Endothelial cell of umbilical vein (primary cell): ENCODE measurements around the gene NFYA. TPM values are rescaled to one million over a fixed set of nuclear protein-coding genes. Genes with fewer than 3 reads are reported as not detected.

Experiments
- BruUV-seq: library from RNA; stranded (reverse); fragments of 400-500 nt; replicated peaks from 2 replicates; lab custom pipeline; 2021; lab: Mats Ljungman, UMichigan
- CTCF ChIA-PET: fragments of 300-600, 350-600 bp; sonication (Branson Sonifier 250); formaldehyde crosslinking; loops from one replicate; lab custom pipeline; 2021; ENCODE audit warnings: antibody characterized with exemption, inconsistent platforms; lab: Charles Lee
- POLR2A ChIA-PET: fragments of 300-600, 350-600 bp; sonication (Branson Sonifier 250); formaldehyde crosslinking; loops from one replicate; lab custom pipeline; 2021; ENCODE audit warnings: antibody characterized with exemption, inconsistent platforms; lab: Charles Lee
- DNase-seq: peaks from one replicate; pipeline ENCODE4 v3.0.0-alpha.2; 2011; ENCODE audit warnings: low read depth, low spot score
- FAIRE-seq: peaks from 2 replicates; lab custom pipeline; 2011; peaks lifted over from hg19 to GRCh38; lab: Jason Lieb, UNC
- H2AFZ ChIP-seq: 2 replicates; pipeline ENCODE4 v1.6.0; 2012; ENCODE audit warnings: low read depth, low read length, control low read depth, inconsistent platforms
- H3K27ac ChIP-seq: 2 replicates; pipeline ENCODE4 v1.5.1; 2011; ENCODE audit warnings: low read depth, mild to moderate bottlenecking, control low read depth, low read length, moderate library complexity; ENCODE audit not compliant: insufficient read depth
- H3K27me3 ChIP-seq, 2 experiments: 2 replicates each; pipeline versions ENCODE4 v1.6.0 to v1.6.1; 2011; ENCODE audit warnings: low read length in 2 of 2, mixed read lengths in 1 of 2; ENCODE audit not compliant: control insufficient read depth in 2 of 2, insufficient read depth in 2 of 2
- H3K36me3 ChIP-seq, 2 experiments: 2 replicates in 1 of 2; 3 replicates in 1 of 2; pipeline ENCODE4 v1.5.1; 2011; ENCODE audit warnings: low read length in 2 of 2, mild to moderate bottlenecking in 1 of 2, moderate library complexity in 1 of 2; ENCODE audit not compliant: control insufficient read depth in 2 of 2, insufficient read depth in 2 of 2; ENCODE audit errors: extremely low read depth in 1 of 2
- H3K4me1 ChIP-seq: 3 replicates; pipeline ENCODE4 v1.5.1; 2011; ENCODE audit warnings: mild to moderate bottlenecking, low read length; ENCODE audit not compliant: control insufficient read depth, insufficient read depth; ENCODE audit errors: extremely low read depth
- H3K4me2 ChIP-seq: 2 replicates; pipeline ENCODE4 v1.6.1; 2011; ENCODE audit warnings: low read length, control low read depth, mixed read lengths; ENCODE audit not compliant: insufficient read depth
- H3K4me3 ChIP-seq, 3 experiments: fragments of 200-600 bp in 1 of 3; sonication (generic), shearing (Covaris generic) in 1 of 3; replicated peaks in 1 of 3; 2 replicates each; pipeline ENCODE4 v1.5.1; 2011 to 2016; ENCODE audit warnings: control low read depth in 3 of 3, low read length in 3 of 3, mild to moderate bottlenecking in 2 of 3, inconsistent platforms in 1 of 3, low read depth in 1 of 3, moderate library complexity in 1 of 3; ENCODE audit not compliant: insufficient read depth in 1 of 3
- H3K79me2 ChIP-seq: 2 replicates; pipeline ENCODE4 v1.6.0; 2012; ENCODE audit warnings: low read length, inconsistent platforms; ENCODE audit not compliant: control insufficient read depth, insufficient read depth
- H3K9ac ChIP-seq: replicated peaks from 2 replicates; pipeline ENCODE3; 2011; ENCODE audit warnings: low read length, control low read depth; ENCODE audit not compliant: insufficient read depth; ENCODE audit errors: extremely low read depth
- H3K9me1 ChIP-seq: replicated peaks from 3 replicates; pipeline ENCODE4 v1.6.0; 2011; ENCODE audit warnings: mild to moderate bottlenecking, low read length; ENCODE audit not compliant: control insufficient read depth, insufficient read depth; ENCODE audit errors: extremely low read depth
- H3K9me3 ChIP-seq: replicated peaks from 2 replicates; pipeline ENCODE4 v1.5.1; 2012; ENCODE audit warnings: low read length, inconsistent platforms; ENCODE audit not compliant: control insufficient read depth, insufficient read depth
- H4K20me1 ChIP-seq: replicated peaks from 2 replicates; pipeline ENCODE3; 2011; ENCODE audit warnings: mild to moderate bottlenecking, low read length; ENCODE audit not compliant: control insufficient read depth, insufficient read depth; ENCODE audit errors: extremely low read depth
- EZH2 ChIP-seq: IDR thresholded peaks from 2 replicates; pipeline ENCODE4 v1.6.1; 2012; ENCODE audit warnings: borderline replicate concordance, low read depth, mild to moderate bottlenecking, moderate library complexity, low read length, inconsistent platforms; ENCODE audit not compliant: severe bottlenecking
- FOS ChIP-seq: IDR thresholded peaks from 2 replicates; pipeline ENCODE4 v1.6.1; 2011; ENCODE audit warnings: mild to moderate bottlenecking, low read length, moderate library complexity, borderline replicate concordance; ENCODE audit not compliant: insufficient read depth
- GATA2 ChIP-seq: IDR thresholded peaks from 2 replicates; pipeline ENCODE4 v1.7.0; 2011; ENCODE audit warnings: low read depth, mild to moderate bottlenecking, moderate library complexity, mixed read lengths, low read length; ENCODE audit not compliant: insufficient read length, insufficient read depth
- JUN ChIP-seq: IDR thresholded peaks from 2 replicates; pipeline ENCODE4 v1.6.1; 2011; ENCODE audit warnings: borderline replicate concordance, low read depth; ENCODE audit not compliant: insufficient read length, insufficient read depth
- MYC ChIP-seq: IDR thresholded peaks from one replicate; pipeline ENCODE4 v1.6.1; 2011; ENCODE audit warnings: mild to moderate bottlenecking, low read depth, low read length
- POLR2A ChIP-seq: IDR thresholded peaks from 2 replicates; pipeline ENCODE4 v1.6.1; 2012; ENCODE audit warnings: low read depth, mild to moderate bottlenecking, control low read depth, low read length
- POLR2AphosphoS5 ChIP-seq: IDR thresholded peaks from 2 replicates; pipeline ENCODE4 v1.6.1; 2012; ENCODE audit warnings: low read depth, mild to moderate bottlenecking, control low read depth, low read length, moderate library complexity; ENCODE audit not compliant: insufficient read depth
- dilution Hi-C: fragments of 300-500 bp; cut with MboI; formaldehyde crosslinking; loops from one replicate; pipeline ENCODE4 v1.15.0; 2019; ENCODE audit warnings: low sequenced_read_pairs; ENCODE audit not compliant: extremely low pct_ligation_motif_present
- intact Hi-C: fragments of 100-400 bp; cut with micrococcal nuclease; formaldehyde crosslinking; loops from one replicate; pipeline ENCODE4 v1.10.0; 2022
- polyA plus RNA-seq, 4 experiments: library from polyadenylated mRNA; depleted of rRNA in 3 of 4; stranded (reverse) in 3 of 4; unstranded in 1 of 4; fragments of >200 nt; gene quantifications; 2 replicates each; pipeline versions ENCODE4 v1.2.1 to v1.2.3, GENCODE V29; 2011 to 2012; ENCODE audit warnings: missing spikeins in 1 of 4
- total RNA-seq: library from RNA; stranded (reverse); gene quantifications from 2 replicates; pipeline ENCODE4 v1.2.3, GENCODE V29; 2021
- TF ChIP-seq, protein P1 (sequence below), 2 donors: IDR thresholded peaks; 1 replicate in 1 of 2; 2 replicates in 1 of 2; pipeline ENCODE4 v1.5.1; 2011; ENCODE audit warnings: low read length in 2 of 2, mild to moderate bottlenecking in 2 of 2, moderate library complexity in 2 of 2, control low read depth in 1 of 2, inconsistent platforms in 1 of 2, low read depth in 1 of 2; ENCODE audit not compliant: insufficient read depth in 1 of 2; ENCODE audit errors: extremely low read depth in 1 of 2
- TF ChIP-seq, protein P2 (sequence below): IDR thresholded peaks from 2 replicates; pipeline ENCODE4 v1.6.1; 2011; ENCODE audit not compliant: insufficient read depth, insufficient read length

The NFYA gene
- total and polyA plus RNA-seq, 2 donors (not counting 3 experiments of a cell fraction or from before 2014, with no cell fraction given) = 13.1 to 29.0 TPM

GRCh38 chr6:41054511-41054910 lies 18.3 kb upstream of the NFYA start:
- FAIRE-seq (no peak), DNase-seq (no peak)
- no peaks in the 10 kb centered on the region for H3K36me3 ChIP-seq
- no peak overlapping the region for H3K27ac ChIP-seq
- H4K20me1 ChIP-seq = no peaks in the 10 kb centered on the region
- no peak overlapping the region for H3K4me3 ChIP-seq
- no peak overlapping the region for H2AFZ ChIP-seq
- intact Hi-C loops (no loop called here), dilution Hi-C loops (no loop called here)
- no peaks in the 10 kb centered on the region for H3K9me3 ChIP-seq
- TF ChIP-seq, protein P1, sequence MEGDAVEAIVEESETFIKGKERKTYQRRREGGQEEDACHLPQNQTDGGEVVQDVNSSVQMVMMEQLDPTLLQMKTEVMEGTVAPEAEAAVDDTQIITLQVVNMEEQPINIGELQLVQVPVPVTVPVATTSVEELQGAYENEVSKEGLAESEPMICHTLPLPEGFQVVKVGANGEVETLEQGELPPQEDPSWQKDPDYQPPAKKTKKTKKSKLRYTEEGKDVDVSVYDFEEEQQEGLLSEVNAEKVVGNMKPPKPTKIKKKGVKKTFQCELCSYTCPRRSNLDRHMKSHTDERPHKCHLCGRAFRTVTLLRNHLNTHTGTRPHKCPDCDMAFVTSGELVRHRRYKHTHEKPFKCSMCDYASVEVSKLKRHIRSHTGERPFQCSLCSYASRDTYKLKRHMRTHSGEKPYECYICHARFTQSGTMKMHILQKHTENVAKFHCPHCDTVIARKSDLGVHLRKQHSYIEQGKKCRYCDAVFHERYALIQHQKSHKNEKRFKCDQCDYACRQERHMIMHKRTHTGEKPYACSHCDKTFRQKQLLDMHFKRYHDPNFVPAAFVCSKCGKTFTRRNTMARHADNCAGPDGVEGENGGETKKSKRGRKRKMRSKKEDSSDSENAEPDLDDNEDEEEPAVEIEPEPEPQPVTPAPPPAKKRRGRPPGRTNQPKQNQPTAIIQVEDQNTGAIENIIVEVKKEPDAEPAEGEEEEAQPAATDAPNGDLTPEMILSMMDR (IDR thresholded peaks at IDR 0.05; ENCODE audit: extremely low read depth in 1 of 2, insufficient read depth in 1 of 2, low read depth in 1 of 2, low read length in 2 of 2) = no peak
- no peak for TF ChIP-seq POLR2A
- no peak for TF ChIP-seq FOS
- TF ChIP-seq EZH2 = no peak
- BruUV-seq = no TSS peak
- H3K27me3 ChIP-seq = peaks cover 0 to 3% of the 10 kb centered on the region in 2 experiments
- no peaks in the 10 kb centered on the region for H3K9me1 ChIP-seq
- ChIA-PET POLR2A (no interaction called here), CTCF (interaction anchor here (1.0 to 4.3 kb wide), 5 partner anchors 8 to 26 kb away, joined by 3 to 22 read pairs (median 10); partner anchors contain the start of gene UNC5CL)
- H3K4me2 ChIP-seq = no peak overlapping the region
- H3K9ac ChIP-seq = no peak overlapping the region
- peaks cover 5% of the 10 kb centered on the region for H3K4me1 ChIP-seq
- no peaks in the 10 kb centered on the region for H3K79me2 ChIP-seq

- H3K9ac ChIP-seq = no peak overlapping the region
- DNase-seq = no peak
- POLR2A ChIA-PET = interaction anchor here (0.6 kb wide), 1 partner anchor 20 kb away, joined by 3 read pairs; no protein-coding TSS in a partner anchor
- H3K27ac ChIP-seq = no peak overlapping the region
- dilution Hi-C loops (no loop called here), intact Hi-C loops (no loop called here)
- no TSS peak for BruUV-seq
- TF ChIP-seq MYC (no peak), GATA2 (no peak), EZH2 (no peak), FOS (no peak), POLR2AphosphoS5 (no peak), POLR2A (no peak), JUN (no peak)
- TF ChIP-seq, protein P2, sequence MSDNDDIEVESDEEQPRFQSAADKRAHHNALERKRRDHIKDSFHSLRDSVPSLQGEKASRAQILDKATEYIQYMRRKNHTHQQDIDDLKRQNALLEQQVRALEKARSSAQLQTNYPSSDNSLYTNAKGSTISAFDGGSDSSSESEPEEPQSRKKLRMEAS = no peak
- TF ChIP-seq, protein P1 (IDR thresholded peaks at IDR 0.05; ENCODE audit: extremely low read depth in 1 of 2, insufficient read depth in 1 of 2, low read depth in 1 of 2, low read length in 2 of 2) = no peak
- no peak overlapping the region for H3K4me2 ChIP-seq
- H3K36me3 ChIP-seq = no peaks in the 10 kb centered on the region
- CTCF ChIA-PET = interaction anchor here (1.0 to 4.3 kb wide), 5 partner anchors 9 to 27 kb away, joined by 3 to 22 read pairs (median 10); partner anchors contain the start of gene UNC5CL
- H4K20me1 ChIP-seq = no peaks in the 10 kb centered on the region
- H3K4me1 ChIP-seq = peaks cover 5% of the 10 kb centered on the region
- FAIRE-seq = no peak
- no peaks in the 10 kb centered on the region for H3K79me2 ChIP-seq
- H3K4me3 ChIP-seq = no peak overlapping the region
- H3K9me1 ChIP-seq = no peaks in the 10 kb centered on the region
- H3K9me3 ChIP-seq = no peaks in the 10 kb centered on the region
- H2AFZ ChIP-seq = no peak overlapping the region
- H3K27me3 ChIP-seq = peaks cover 0 to 3% of the 10 kb centered on the region in 2 experiments
Observed at GRCh38 chr6:41055149-41055548, 17.6 kb upstream of the NFYA start.
